Fibroblast of lung (primary cell): Measurements from ENCODE around the gene NHSL1. TPM values are rescaled to one million over a fixed set of nuclear protein-coding genes. Genes with fewer than 3 reads are reported as not detected.

Experiments used
- DNase-seq, 2 donors: peaks; one replicate each; pipeline versions ENCODE4 v3.0.0 to v3.0.0-alpha.2; 2010; ENCODE audit warnings: low read depth in 2 of 2
- H2AFZ ChIP-seq: 2 replicates; pipeline ENCODE4 v1.5.1; 2012; ENCODE audit warnings: low read length, control low read depth, inconsistent platforms
- H3K27ac ChIP-seq: 2 replicates; pipeline ENCODE4 v1.5.1; 2011; ENCODE audit warnings: low read length, control low read depth; ENCODE audit not compliant: insufficient read depth
- H3K27me3 ChIP-seq: 2 replicates; pipeline ENCODE4 v1.5.1; 2011; ENCODE audit warnings: mild to moderate bottlenecking, low read length; ENCODE audit not compliant: control insufficient read depth, insufficient read depth
- H3K36me3 ChIP-seq: 2 replicates; pipeline ENCODE4 v1.5.1; 2011; ENCODE audit warnings: low read length; ENCODE audit not compliant: control insufficient read depth, insufficient read depth
- H3K4me1 ChIP-seq: 2 replicates; pipeline ENCODE4 v1.5.1; 2011; ENCODE audit warnings: low read length; ENCODE audit not compliant: control insufficient read depth, insufficient read depth; ENCODE audit errors: extremely low read depth
- H3K4me2 ChIP-seq: 2 replicates; pipeline ENCODE4 v1.5.1; 2011; ENCODE audit warnings: low read length, control low read depth; ENCODE audit not compliant: insufficient read depth; ENCODE audit errors: extremely low read depth
- H3K4me3 ChIP-seq, 4 experiments: fragments of 200-600 bp in 1 of 4; sonication (generic) in 1 of 4; replicated peaks in 1 of 4; 2 replicates each; pipeline ENCODE4 v1.5.1; 2011 to 2016; ENCODE audit warnings: low read length in 4 of 4, low read depth in 3 of 4, mild to moderate bottlenecking in 3 of 4, control low read depth in 2 of 4, inconsistent platforms in 1 of 4, mixed read lengths in 1 of 4; ENCODE audit not compliant: insufficient read depth in 1 of 4; ENCODE audit errors: control extremely low read depth in 1 of 4
- H3K79me2 ChIP-seq: 2 replicates; pipeline ENCODE4 v1.5.1; 2012; ENCODE audit warnings: mild to moderate bottlenecking, low read length, inconsistent platforms; ENCODE audit not compliant: control insufficient read depth, insufficient read depth
- H3K9ac ChIP-seq: 2 replicates; pipeline ENCODE4 v1.5.1; 2011; ENCODE audit warnings: mild to moderate bottlenecking, low read length, control low read depth; ENCODE audit not compliant: insufficient read depth
- H3K9me3 ChIP-seq: 2 replicates; pipeline ENCODE4 v1.5.1; 2012; ENCODE audit warnings: low read depth, low read length; ENCODE audit not compliant: control insufficient read depth, insufficient read depth
- H4K20me1 ChIP-seq: 2 replicates; pipeline ENCODE4 v1.5.1; 2011; ENCODE audit warnings: low read length; ENCODE audit not compliant: control insufficient read depth, insufficient read depth; ENCODE audit errors: extremely low read depth
- EZH2 ChIP-seq: IDR thresholded peaks from 2 replicates; pipeline ENCODE4 v1.5.1; 2012; ENCODE audit warnings: low read length, control low read depth, mild to moderate bottlenecking; ENCODE audit errors: missing control alignments
- polyA plus RNA-seq, 2 donors: library from polyadenylated mRNA; depleted of rRNA in 1 of 2; stranded (reverse) in 1 of 2; unstranded in 1 of 2; fragments of >200 nt; gene quantifications; 2 replicates each; pipeline ENCODE4 v1.2.1, GENCODE V29; 2011 to 2012; ENCODE audit warnings: missing spikeins in 1 of 2
- total RNA-seq: library from RNA; depleted of rRNA; stranded (reverse); fragments of >200 nt; gene quantifications from 2 replicates; pipeline ENCODE4 v1.2.1, GENCODE V29; 2014
- TF ChIP-seq, protein P1 (sequence below), 2 donors: IDR thresholded peaks in 1 of 2; conservative IDR thresholded peaks in 1 of 2; 1 replicate in 1 of 2; 2 replicates in 1 of 2; pipeline ENCODE4 v1.5.1; 2011 to 2012; ENCODE audit warnings: low read length in 2 of 2, control low read depth in 1 of 2, inconsistent platforms in 1 of 2, low read depth in 1 of 2, mild to moderate bottlenecking in 1 of 2

NHSL1 gene
- total and polyA plus RNA-seq, 2 donors (not counting 1 experiment from before 2014, with no cell fraction given), result 9.5 to 10.6 TPM

DNA sequence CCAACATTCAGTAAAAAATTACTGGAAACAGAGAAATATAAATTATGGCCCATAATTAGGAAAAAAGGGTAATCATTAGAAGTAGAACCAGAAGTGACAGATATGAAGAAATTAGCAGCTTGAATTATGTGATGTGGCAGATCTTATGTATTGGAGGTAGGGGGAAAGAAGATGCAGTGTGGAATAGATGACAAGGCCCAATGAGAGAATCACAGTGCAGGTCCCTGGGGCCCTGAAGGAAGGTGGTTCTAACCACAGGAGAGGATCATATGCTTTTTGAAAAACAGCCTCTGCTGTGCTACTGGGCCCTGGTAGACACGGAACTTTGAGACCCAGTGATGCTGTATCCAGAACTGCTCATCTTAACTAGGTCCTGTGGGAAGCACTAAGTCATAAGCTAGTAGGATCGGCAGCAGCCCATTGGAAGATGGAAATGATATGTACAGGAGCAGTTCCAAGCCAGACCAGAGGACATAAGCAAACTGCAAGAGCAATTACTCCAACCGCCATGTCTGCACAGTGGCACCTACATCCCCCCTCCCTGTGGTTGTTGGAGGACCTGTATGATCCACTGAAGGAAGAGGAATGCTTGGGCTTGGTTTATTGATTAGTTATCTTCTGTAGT, 81.1 kb downstream of the NHSL1 start:
- no peak for TF ChIP-seq EZH2
- TF ChIP-seq, protein P1, sequence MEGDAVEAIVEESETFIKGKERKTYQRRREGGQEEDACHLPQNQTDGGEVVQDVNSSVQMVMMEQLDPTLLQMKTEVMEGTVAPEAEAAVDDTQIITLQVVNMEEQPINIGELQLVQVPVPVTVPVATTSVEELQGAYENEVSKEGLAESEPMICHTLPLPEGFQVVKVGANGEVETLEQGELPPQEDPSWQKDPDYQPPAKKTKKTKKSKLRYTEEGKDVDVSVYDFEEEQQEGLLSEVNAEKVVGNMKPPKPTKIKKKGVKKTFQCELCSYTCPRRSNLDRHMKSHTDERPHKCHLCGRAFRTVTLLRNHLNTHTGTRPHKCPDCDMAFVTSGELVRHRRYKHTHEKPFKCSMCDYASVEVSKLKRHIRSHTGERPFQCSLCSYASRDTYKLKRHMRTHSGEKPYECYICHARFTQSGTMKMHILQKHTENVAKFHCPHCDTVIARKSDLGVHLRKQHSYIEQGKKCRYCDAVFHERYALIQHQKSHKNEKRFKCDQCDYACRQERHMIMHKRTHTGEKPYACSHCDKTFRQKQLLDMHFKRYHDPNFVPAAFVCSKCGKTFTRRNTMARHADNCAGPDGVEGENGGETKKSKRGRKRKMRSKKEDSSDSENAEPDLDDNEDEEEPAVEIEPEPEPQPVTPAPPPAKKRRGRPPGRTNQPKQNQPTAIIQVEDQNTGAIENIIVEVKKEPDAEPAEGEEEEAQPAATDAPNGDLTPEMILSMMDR (conservative IDR thresholded peaks at IDR 0.05 in 1 of 2, IDR thresholded peaks at IDR 0.05 in 1 of 2; ENCODE audit: low read depth in 1 of 2, low read length in 2 of 2), result no peak
- no peak for DNase-seq
- H2AFZ ChIP-seq, result no peak overlapping the region
- no peak overlapping the region for H3K4me3 ChIP-seq
- no peaks in the 10 kb centered on the region for H3K27me3 ChIP-seq
- peaks cover 6% of the 10 kb centered on the region for H3K36me3 ChIP-seq
- no peak overlapping the region for H3K27ac ChIP-seq
- H4K20me1 ChIP-seq, result no peaks in the 10 kb centered on the region
- no peaks in the 10 kb centered on the region for H3K79me2 ChIP-seq
- H3K9ac ChIP-seq, result no peak overlapping the region
- no peak overlapping the region for H3K4me2 ChIP-seq
- no peaks in the 10 kb centered on the region for H3K9me3 ChIP-seq
- H3K4me1 ChIP-seq, result no peaks in the 10 kb centered on the region

DNA sequence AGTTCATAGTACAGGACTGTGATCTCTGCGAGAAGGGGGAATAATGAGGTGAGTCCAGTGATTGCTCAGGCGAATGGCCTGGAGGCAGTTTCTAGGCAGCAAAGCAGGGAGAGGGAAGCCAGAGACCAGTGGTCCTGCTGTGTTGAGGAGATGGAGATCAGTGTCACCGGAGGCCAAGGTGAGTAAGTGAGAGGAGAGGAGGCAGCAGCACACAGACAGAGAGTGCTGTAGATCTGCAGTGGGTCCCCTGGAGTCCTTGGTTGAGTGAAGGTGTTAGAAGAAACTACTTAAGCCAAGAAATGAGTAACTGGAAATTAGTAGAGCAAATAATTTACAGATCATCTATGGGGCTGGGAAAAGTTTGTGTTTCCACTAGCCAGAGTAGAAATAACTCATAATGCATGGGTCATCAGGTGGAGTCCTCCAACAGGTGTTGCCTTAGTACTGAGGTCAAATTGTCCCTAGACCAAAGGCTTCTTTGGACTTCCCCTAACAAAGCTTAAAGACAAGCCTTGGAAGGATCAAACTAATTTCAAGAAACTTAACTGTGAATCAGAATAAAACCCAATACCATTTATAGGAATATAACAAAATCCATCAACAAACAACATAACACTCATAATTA, 81.7 kb downstream of the NHSL1 start:
- no peaks in the 10 kb centered on the region for H4K20me1 ChIP-seq
- no peak overlapping the region for H3K4me3 ChIP-seq
- no peak overlapping the region for H3K27ac ChIP-seq
- H3K9ac ChIP-seq, result no peak overlapping the region
- no peaks in the 10 kb centered on the region for H3K79me2 ChIP-seq
- H3K9me3 ChIP-seq, result no peaks in the 10 kb centered on the region
- no peak for DNase-seq
- H3K27me3 ChIP-seq, result no peaks in the 10 kb centered on the region
- TF ChIP-seq EZH2, result no peak
- TF ChIP-seq, protein P1 (conservative IDR thresholded peaks at IDR 0.05 in 1 of 2, IDR thresholded peaks at IDR 0.05 in 1 of 2; ENCODE audit: low read depth in 1 of 2, low read length in 2 of 2), result no peak
- no peak overlapping the region for H2AFZ ChIP-seq
- H3K4me1 ChIP-seq, result no peaks in the 10 kb centered on the region
- no peak overlapping the region for H3K4me2 ChIP-seq
- peaks cover 6% of the 10 kb centered on the region for H3K36me3 ChIP-seq

DNA sequence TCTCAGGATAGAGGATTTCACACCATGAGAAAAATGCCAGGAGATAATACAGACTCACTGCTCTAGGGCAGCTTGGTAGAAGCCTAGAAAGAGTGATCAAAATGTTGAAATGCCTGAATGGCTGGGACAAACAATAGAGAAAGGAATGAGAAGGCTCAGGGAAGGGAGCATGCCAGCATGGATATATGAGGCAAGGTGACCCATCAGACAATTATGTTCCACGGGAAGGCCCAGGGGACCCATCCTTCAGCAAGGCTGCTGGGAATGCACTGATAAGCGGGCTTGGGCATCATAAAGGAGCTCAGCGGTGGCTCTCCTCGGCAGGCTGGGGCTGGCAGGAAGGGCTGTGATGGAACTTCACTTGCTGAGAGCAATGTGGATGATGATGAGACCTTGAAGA, 83.1 kb downstream of the NHSL1 start:
- no peak overlapping the region for H3K4me2 ChIP-seq
- H3K27me3 ChIP-seq, result no peaks in the 10 kb centered on the region
- no peaks in the 10 kb centered on the region for H3K79me2 ChIP-seq
- H3K27ac ChIP-seq, result no peak overlapping the region
- TF ChIP-seq, protein P1 (conservative IDR thresholded peaks at IDR 0.05 in 1 of 2, IDR thresholded peaks at IDR 0.05 in 1 of 2; ENCODE audit: low read depth in 1 of 2, low read length in 2 of 2), result no peak
- TF ChIP-seq EZH2, result no peak
- DNase-seq, result no peak
- H4K20me1 ChIP-seq, result no peaks in the 10 kb centered on the region
- H3K9me3 ChIP-seq, result no peaks in the 10 kb centered on the region
- H3K4me3 ChIP-seq, result no peak overlapping the region
- peaks cover 6% of the 10 kb centered on the region for H3K36me3 ChIP-seq
- no peak overlapping the region for H3K9ac ChIP-seq
- peaks cover 4% of the 10 kb centered on the region for H3K4me1 ChIP-seq
- no peak overlapping the region for H2AFZ ChIP-seq
